GM12873 (cell line): Measurements from ENCODE around the gene SRSF4.

ENCODE experiments used
- CTCF ChIP-seq: IDR thresholded peaks from 2 replicates; pipeline ENCODE4 v1.5.1; 2012; ENCODE audit warnings: low read depth, mild to moderate bottlenecking, moderate library complexity, low read length, control low read depth; ENCODE audit not compliant: insufficient read depth; ENCODE audit errors: missing control alignments

The SRSF4 gene

GRCh38 chr1:29180497-29181412 lies 945 bp downstream of the SRSF4 start:
- no peak for TF ChIP-seq CTCF

GRCh38 chr1:29179641-29180184 lies 2.0 kb downstream of the SRSF4 start:
- no peak for TF ChIP-seq CTCF

- no peak for TF ChIP-seq CTCF
Measured at GRCh38 chr1:29177022-29177705, 4.5 kb downstream of the SRSF4 start.

GRCh38 chr1:29176576-29176975 lies 5.1 kb downstream of the SRSF4 start:
- no peak for TF ChIP-seq CTCF

- no peak for TF ChIP-seq CTCF
Measured at GRCh38 chr1:29172415-29172939, 9.2 kb downstream of the SRSF4 start.

- TF ChIP-seq CTCF, result no peak
Measured at GRCh38 chr1:29171521-29171920, 10.2 kb downstream of the SRSF4 start.

- no peak for TF ChIP-seq CTCF
Measured at GRCh38 chr1:29171089-29171488, 10.6 kb downstream of the SRSF4 start.
